HFF-Myc (cell line): Measurements from ENCODE around the gene SIRT3.

Experiments used
- DNase-seq: peaks from one replicate; pipeline ENCODE4 v3.0.0-alpha.2; 2011; ENCODE audit warnings: low read depth; ENCODE audit errors: extremely low read depth
- H3K4me3 ChIP-seq: replicated peaks from 2 replicates; pipeline ENCODE4 v1.5.1; 2011; ENCODE audit warnings: low read depth, mild to moderate bottlenecking, control low read depth, low read length
- TF ChIP-seq, protein P1 (sequence below): IDR thresholded peaks from 2 replicates; pipeline ENCODE4 v1.5.1; 2012; ENCODE audit warnings: mild to moderate bottlenecking, low read depth, low read length, control low read depth; ENCODE audit errors: missing control alignments

SIRT3 gene

GRCh38 chr11:201966-202365 lies 34.2 kb downstream of the SIRT3 start:
- TF ChIP-seq, protein P1, sequence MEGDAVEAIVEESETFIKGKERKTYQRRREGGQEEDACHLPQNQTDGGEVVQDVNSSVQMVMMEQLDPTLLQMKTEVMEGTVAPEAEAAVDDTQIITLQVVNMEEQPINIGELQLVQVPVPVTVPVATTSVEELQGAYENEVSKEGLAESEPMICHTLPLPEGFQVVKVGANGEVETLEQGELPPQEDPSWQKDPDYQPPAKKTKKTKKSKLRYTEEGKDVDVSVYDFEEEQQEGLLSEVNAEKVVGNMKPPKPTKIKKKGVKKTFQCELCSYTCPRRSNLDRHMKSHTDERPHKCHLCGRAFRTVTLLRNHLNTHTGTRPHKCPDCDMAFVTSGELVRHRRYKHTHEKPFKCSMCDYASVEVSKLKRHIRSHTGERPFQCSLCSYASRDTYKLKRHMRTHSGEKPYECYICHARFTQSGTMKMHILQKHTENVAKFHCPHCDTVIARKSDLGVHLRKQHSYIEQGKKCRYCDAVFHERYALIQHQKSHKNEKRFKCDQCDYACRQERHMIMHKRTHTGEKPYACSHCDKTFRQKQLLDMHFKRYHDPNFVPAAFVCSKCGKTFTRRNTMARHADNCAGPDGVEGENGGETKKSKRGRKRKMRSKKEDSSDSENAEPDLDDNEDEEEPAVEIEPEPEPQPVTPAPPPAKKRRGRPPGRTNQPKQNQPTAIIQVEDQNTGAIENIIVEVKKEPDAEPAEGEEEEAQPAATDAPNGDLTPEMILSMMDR: no peak
- no peak overlapping the region for H3K4me3 ChIP-seq

DNA sequence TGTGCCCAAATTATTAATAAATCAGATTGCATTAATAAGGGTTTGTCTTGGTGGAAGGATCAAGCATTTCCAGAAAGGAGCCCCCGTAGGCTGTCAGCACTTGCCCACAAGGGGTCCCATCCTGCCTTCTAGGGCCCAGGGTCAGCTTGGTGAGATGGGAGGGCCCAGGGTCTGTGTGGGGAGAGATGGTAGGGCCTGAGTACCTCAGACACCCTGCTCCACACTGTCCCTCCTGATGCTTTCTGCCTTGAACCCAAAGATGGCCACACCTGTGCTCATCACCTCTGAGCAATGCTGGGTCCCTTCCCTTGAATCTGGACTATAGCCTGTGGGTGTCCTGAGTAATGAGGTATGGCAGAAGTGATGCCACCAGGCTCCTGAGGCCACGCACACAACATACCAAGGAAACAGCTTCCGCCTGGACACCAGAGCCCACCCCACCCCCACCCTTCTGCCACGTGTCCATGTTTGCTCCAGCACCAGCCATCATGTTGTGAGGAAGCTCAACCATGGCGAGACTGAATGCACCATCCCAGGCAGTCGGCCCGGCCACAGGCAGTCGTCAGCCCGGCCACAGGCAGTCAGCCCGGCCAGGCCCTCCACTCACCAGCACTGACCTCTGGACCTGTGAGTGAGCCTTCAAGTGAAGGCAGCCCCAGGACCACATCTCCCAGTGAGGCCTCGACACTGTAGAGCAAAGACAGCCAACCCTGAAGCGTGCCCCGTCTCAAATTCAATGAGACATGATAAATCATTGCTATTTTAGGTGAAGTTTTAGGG lies 35.7 kb downstream of the SIRT3 start:
- no peak overlapping the region for H3K4me3 ChIP-seq
- no peak for DNase-seq
- TF ChIP-seq, protein P1: no peak

More at GRCh38 chr11:201966-202365, 34.2 kb downstream of the SIRT3 start:
- DNase-seq: no peak

GRCh38 chr11:199782-200181 lies 36.4 kb downstream of the SIRT3 start:
- TF ChIP-seq, protein P1: no peak
- no peak overlapping the region for H3K4me3 ChIP-seq
- no peak for DNase-seq

- no peak for DNase-seq
- no peak overlapping the region for H3K4me3 ChIP-seq
- TF ChIP-seq, protein P1: no peak
These were observed 37.0 kb downstream of the SIRT3 start for GRCh38 chr11:199004-199581.

DNA sequence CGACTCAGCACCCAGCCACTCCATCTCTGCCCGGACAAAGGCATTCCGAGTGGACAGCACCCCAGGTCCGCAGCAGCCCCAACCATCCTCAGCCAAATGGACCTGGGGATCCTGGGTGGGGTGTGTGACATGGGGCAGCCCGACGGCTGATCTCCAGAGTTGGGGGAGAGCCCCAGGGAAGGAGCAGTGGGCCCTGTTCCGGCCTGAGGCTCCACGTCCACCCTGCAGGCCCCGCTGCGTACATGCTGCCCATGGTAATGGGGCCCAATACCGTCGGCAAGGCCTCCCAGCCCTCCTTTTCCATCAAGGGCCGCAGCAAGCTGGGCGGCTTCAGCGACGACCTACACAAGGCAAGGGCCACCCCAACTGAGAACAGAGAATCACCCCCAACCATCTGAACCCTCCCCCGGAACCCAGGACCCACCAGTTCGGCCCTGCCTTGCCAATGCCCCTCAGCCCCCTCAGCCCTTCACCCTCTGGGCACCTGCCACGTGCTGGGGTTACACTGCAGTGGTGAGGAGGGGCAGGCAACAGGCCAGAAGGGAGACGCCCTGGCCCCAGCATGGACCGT lies 37.8 kb downstream of the SIRT3 start:
- TF ChIP-seq, protein P1: no peak
- H3K4me3 ChIP-seq: no peak overlapping the region
- no peak for DNase-seq

DNA sequence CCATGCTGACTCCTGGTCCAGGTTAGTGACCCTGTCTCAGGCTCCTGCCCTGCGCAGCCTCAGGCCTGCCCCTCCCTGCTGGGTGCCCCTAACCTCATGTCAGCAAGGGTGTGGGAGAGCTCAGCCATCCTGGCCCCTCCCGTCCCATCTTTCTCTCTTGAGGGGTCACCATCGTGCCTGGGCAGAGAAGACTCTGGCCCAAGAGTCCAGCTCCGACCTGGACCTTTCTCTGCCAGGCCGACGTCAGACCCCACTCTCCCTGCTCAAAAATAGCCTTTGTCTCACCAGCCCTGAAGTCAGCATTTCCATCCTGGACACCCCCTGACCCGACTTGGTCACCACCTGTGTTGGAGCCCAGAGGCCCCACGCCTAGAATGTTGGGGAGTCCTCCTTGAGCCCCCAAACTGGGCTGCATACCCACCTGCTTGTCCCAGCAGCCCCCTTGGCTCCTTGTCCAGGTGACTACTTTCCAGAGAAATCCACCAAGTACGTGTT lies 38.4 kb downstream of the SIRT3 start:
- DNase-seq: no peak
- no peak overlapping the region for H3K4me3 ChIP-seq
- TF ChIP-seq, protein P1: no peak
